Measurements from ENCODE around the gene PRLR. TPM values are rescaled to one million over a fixed set of nuclear protein-coding genes. Genes with fewer than 3 reads are reported as not detected.
"Not testable (repeated sequence)": the region's sequence is repeated elsewhere in the genome, so short reads cannot be mapped to it uniquely, and the experiment has no call there.

Gene PRLR
- total and polyA plus RNA-seq, 9 of the 15 experiments (the other 6 are each of a cell fraction or from before 2014, with no cell fraction given), result 0.02 TPM; not detected in 8

DNA sequence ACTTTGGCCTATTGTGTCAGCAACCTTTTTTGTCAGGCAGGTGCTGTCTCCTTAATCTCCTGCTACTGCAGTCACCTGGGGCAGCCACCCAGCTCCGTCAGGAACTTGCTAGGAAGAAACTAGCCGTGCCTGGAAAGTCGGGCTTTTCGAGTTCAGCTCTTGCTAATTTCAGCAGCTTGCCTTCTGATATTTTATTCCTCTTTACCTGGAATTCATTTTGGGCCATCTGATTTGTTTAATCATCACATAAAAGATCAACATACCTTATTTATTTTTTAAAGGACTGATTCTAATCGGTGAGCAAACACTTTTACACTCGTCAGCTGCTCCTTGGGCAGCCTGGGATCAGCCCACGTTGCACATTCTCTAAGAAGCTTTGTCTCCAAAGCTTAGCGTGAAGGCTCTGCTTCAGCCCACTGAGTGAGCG, 42.2 kb downstream of the PRLR start (continued):
- TF ChIP-seq CCNT2 (IDR thresholded peaks at IDR 0.05; ENCODE audit: borderline replicate concordance, extremely low read depth, insufficient read length, low read depth, low read length), result no peak
- no peak for TF ChIP-seq RBFOX2 (IDR thresholded peaks at IDR 0.05; ENCODE audit: low read depth, low read length)
- no peak for TF ChIP-seq POLR2AphosphoS5 (IDR thresholded peaks at IDR 0.05; ENCODE audit: control insufficient read depth, insufficient read depth, low read depth, low read length)
- no peak for TF ChIP-seq ZNF561 (CRISPR knock-in tag; conservative IDR thresholded peaks at IDR 0.05)
- TF ChIP-seq, protein P1, sequence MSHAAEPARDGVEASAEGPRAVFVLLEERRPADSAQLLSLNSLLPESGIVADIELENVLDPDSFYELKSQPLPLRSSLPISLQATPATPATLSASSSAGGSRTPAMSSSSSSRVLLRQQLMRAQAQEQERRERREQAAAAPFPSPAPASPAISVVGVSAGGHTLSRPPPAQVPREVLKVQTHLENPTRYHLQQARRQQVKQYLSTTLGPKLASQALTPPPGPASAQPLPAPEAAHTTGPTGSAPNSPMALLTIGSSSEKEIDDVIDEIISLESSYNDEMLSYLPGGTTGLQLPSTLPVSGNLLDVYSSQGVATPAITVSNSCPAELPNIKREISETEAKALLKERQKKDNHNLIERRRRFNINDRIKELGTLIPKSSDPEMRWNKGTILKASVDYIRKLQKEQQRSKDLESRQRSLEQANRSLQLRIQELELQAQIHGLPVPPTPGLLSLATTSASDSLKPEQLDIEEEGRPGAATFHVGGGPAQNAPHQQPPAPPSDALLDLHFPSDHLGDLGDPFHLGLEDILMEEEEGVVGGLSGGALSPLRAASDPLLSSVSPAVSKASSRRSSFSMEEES (CRISPR knock-in tag; IDR thresholded peaks at IDR 0.05), result no peak
- TF ChIP-seq ZNF146 (CRISPR knock-in tag; IDR thresholded peaks at IDR 0.05; ENCODE audit: unreplicated experiment), result no peak
- TF ChIP-seq RFX5 (IDR thresholded peaks at IDR 0.05; ENCODE audit: low read depth, low read length), result no peak
- TF ChIP-seq ZNF584 (CRISPR knock-in tag; IDR thresholded peaks at IDR 0.05; ENCODE audit: low read depth), result no peak
- no peak for TF ChIP-seq RB1 (IDR thresholded peaks at IDR 0.05; ENCODE audit: low read depth)
- no peak for TF ChIP-seq HIVEP1 (CRISPR knock-in tag; IDR thresholded peaks at IDR 0.05)

DNA sequence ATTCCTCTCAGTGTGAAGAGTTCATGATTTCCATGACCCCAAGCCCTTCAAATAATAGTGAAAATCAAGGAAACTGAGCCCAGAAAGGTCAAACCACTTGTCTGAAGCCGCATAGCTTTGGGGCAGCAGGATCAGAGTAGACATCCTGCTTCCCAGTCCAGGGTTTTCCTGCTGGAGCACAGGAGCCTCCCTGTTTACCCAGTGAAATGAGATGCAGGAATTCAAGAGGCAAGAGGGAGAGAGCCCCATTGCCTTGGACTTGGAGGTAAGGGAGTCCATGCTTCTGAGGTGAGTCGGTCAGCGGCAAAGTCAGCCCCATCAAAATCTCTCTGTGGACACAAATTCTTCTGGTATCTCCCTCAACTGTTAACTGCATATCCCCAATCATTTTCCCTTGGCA, 42.7 kb downstream of the PRLR start:
- H3K27me3 ChIP-seq (ENCODE audit: control insufficient read depth in 2 of 2, insufficient read depth in 2 of 2, low read length in 2 of 2); H3K27ac ChIP-seq (ENCODE audit: extremely low read depth, low read depth, low read length); CTCF ChIA-PET (ENCODE audit: low intra/inter-chr PET ratio); H3K9me1 ChIP-seq (ENCODE audit: control insufficient read depth, insufficient read depth, low read length); H4K20me1 ChIP-seq (replicated peaks; ENCODE audit: control insufficient read depth, insufficient read depth, low read length); ATAC-seq; intact Hi-C loops (cut with micrococcal nuclease); POLR2A ChIA-PET; H3K79me2 ChIP-seq (ENCODE audit: control insufficient read depth, insufficient read depth, low read length); DNase-seq (ENCODE audit: extremely low read depth in 1 of 4, low spot score in 3 of 4); H2AFZ ChIP-seq (ENCODE audit: low read depth, low read length); H3K36me3 ChIP-seq (ENCODE audit: control insufficient read depth, insufficient read depth, low read length); H3K9ac ChIP-seq (ENCODE audit: insufficient read depth in 1 of 2, low read depth in 2 of 2, low read length in 2 of 2); H3K4me2 ChIP-seq (ENCODE audit: insufficient read depth, low read length); H3K4me1 ChIP-seq (replicated peaks in 1 of 2; ENCODE audit: control insufficient read depth in 2 of 2, insufficient read depth in 2 of 2, low read length in 2 of 2); BruUV-seq (replicated peaks); H3K4me3 ChIP-seq; H3K9me3 ChIP-seq (replicated peaks; ENCODE audit: control insufficient read depth, insufficient read depth, low read depth, low read length); FAIRE-seq: not testable (repeated sequence)
- 0% methylated on average over 3 of the region's 3 CpGs for WGBS (ENCODE audit: insufficient coverage, low coverage, missing lambda C conversion rate)
- in situ Hi-C loops (cut with MboI), result loop anchor here (25.0 kb wide), 1 partner anchor 700 kb away; no protein-coding TSS in a partner anchor

All from K562 (cell line).